Retinal pigment epithelial cell (primary cell): ENCODE measurements around the gene LARP4B.

ENCODE experiments used
- DNase-seq: peaks from one replicate; pipeline ENCODE4 v3.0.0-alpha.2; 2010; ENCODE audit warnings: low read depth
- H3K4me3 ChIP-seq: 2 replicates; pipeline ENCODE4 v1.5.1; 2011; ENCODE audit warnings: mild to moderate bottlenecking, low read length, control low read depth, moderate library complexity
- CTCF ChIP-seq: conservative IDR thresholded peaks from 2 replicates; pipeline ENCODE4 v1.5.1; 2011; ENCODE audit warnings: low read depth, low read length, control low read depth, inconsistent platforms

The LARP4B gene

GRCh38 chr10:972763-973162, 41.3 kb upstream of the LARP4B start:
- DNase-seq: no peak
- TF ChIP-seq CTCF: no peak
- H3K4me3 ChIP-seq: no peak overlapping the region

- DNase-seq: no peak
- H3K4me3 ChIP-seq: no peak overlapping the region
- no peak for TF ChIP-seq CTCF
These were observed 40.1 kb upstream of the LARP4B start for GRCh38 chr10:971613-972012.

- DNase-seq: no peak
- H3K4me3 ChIP-seq: no peak overlapping the region
- no peak for TF ChIP-seq CTCF
These were observed 39.6 kb upstream of the LARP4B start for GRCh38 chr10:971150-971542.

- no peak for TF ChIP-seq CTCF
These were observed 39.0 kb upstream of the LARP4B start for GRCh38 chr10:970311-971149.

GRCh38 chr10:969473-970150, 38.1 kb upstream of the LARP4B start:
- no peak for DNase-seq
- TF ChIP-seq CTCF: no peak
- H3K4me3 ChIP-seq: no peak overlapping the region

More at GRCh38 chr10:970311-971149, 39.0 kb upstream of the LARP4B start:
- peak overlapping the region; percentile 23 for H3K4me3 ChIP-seq
- DNase-seq: no peak

GRCh38 chr10:968546-969199, 37.2 kb upstream of the LARP4B start:
- H3K4me3 ChIP-seq: no peak overlapping the region
- DNase-seq: no peak
- TF ChIP-seq CTCF: no peak
